Astrocyte of the spinal cord (primary cell): ENCODE data around the gene RBM47.

Source experiments
- DNase-seq: peaks from one replicate; pipeline ENCODE4 v3.0.0; 2011; ENCODE audit warnings: low read depth, low spot score
- H3K4me3 ChIP-seq: 2 replicates; pipeline ENCODE4 v1.5.1; 2011; ENCODE audit warnings: low read depth, mild to moderate bottlenecking, low read length, moderate library complexity
- in situ Hi-C: cut with HindIII; loops from 2 replicates; pipeline ENCODE4 v1.10.0; 2017; ENCODE audit warnings: low sequenced_read_pairs
- TF ChIP-seq, protein P1 (sequence below): IDR thresholded peaks from 2 replicates; pipeline ENCODE4 v1.5.1; 2012; ENCODE audit warnings: low read depth, mild to moderate bottlenecking, low read length, inconsistent platforms

RBM47 gene

DNA sequence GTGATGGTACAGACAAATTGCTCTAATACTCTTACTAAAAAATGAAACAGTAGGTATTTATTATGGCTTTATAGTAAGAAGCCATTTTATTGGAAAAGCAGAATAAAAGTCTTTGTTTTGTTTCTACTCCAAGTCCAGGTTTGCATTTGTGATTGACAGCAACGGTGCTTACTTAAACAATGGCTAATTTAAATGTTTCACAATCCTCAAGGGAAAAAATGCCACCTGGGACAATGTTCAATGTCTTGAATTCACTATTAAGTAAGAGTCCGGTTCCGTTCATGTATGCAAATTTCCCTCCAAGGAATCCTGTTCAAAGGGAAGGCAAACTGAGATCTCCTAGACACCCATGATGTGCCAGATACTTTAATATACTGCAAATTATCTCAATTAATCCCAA lies 123.6 kb downstream of the RBM47 start:
- no peak for DNase-seq
- TF ChIP-seq, protein P1, sequence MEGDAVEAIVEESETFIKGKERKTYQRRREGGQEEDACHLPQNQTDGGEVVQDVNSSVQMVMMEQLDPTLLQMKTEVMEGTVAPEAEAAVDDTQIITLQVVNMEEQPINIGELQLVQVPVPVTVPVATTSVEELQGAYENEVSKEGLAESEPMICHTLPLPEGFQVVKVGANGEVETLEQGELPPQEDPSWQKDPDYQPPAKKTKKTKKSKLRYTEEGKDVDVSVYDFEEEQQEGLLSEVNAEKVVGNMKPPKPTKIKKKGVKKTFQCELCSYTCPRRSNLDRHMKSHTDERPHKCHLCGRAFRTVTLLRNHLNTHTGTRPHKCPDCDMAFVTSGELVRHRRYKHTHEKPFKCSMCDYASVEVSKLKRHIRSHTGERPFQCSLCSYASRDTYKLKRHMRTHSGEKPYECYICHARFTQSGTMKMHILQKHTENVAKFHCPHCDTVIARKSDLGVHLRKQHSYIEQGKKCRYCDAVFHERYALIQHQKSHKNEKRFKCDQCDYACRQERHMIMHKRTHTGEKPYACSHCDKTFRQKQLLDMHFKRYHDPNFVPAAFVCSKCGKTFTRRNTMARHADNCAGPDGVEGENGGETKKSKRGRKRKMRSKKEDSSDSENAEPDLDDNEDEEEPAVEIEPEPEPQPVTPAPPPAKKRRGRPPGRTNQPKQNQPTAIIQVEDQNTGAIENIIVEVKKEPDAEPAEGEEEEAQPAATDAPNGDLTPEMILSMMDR = no peak
- in situ Hi-C loops = no loop called here
- no peak overlapping the region for H3K4me3 ChIP-seq

DNA sequence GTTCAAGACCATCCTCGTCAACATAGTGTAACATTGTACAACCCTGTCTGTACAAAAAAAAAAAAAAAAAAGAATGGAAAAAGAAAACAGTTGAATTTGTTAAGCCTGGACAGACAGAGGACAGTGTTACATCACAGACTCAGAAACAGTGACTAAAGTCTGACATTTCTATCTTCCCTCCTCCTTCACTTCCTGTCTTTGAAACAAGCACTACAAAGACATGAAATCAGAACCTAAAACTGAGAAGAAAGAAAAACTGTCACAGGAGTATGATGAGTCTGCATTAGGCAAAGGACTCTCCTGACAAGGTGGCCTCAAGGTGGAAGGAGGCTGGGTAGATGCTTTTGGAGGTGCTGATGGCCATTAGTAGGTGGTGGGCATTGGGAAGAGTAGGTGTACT lies 126.7 kb downstream of the RBM47 start:
- in situ Hi-C loops = no loop called here
- DNase-seq = no peak
- TF ChIP-seq, protein P1 = no peak
- no peak overlapping the region for H3K4me3 ChIP-seq

DNA sequence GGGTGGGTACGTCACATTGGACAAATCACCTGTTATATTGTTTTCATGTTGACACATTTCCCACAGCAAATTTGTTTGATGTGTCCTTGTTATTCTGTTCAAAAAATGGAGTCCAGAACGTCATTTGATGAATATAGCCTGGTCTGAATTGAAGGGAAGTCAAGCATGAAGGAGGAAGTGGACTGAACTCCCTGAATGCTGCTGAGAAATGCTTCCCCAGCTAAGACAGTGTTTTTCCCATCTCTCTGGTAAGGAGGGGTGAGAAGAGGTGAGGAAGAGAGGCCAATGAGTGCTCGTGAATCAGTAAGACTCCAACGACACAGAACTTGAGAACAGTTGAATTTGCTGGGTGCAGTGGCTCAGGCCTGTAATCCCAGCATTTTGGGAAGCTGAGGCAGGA lies 127.4 kb downstream of the RBM47 start:
- H3K4me3 ChIP-seq = no peak overlapping the region
- in situ Hi-C loops = no loop called here
- TF ChIP-seq, protein P1 = no peak
- no peak for DNase-seq

DNA sequence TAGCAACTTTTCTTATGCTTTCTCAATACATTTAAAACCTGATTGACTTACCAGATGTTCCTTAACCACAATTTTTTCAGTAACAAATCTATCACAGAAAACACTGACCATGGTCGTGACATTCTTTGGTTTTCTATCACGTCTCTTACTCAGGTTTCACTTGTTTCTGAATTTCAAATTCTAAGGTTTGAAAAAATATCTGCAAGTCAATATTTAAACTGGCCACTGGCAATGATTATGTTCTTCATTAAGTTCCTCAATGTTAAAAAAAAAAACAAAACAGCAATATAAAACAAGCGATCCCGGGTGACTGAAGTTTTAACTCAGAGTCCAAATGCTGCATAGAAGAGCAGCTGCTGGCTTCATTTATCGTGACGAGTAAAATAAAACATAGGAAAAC lies 128.9 kb downstream of the RBM47 start:
- TF ChIP-seq, protein P1 = no peak
- H3K4me3 ChIP-seq = no peak overlapping the region
- in situ Hi-C loops = no loop called here
- DNase-seq = no peak

DNA sequence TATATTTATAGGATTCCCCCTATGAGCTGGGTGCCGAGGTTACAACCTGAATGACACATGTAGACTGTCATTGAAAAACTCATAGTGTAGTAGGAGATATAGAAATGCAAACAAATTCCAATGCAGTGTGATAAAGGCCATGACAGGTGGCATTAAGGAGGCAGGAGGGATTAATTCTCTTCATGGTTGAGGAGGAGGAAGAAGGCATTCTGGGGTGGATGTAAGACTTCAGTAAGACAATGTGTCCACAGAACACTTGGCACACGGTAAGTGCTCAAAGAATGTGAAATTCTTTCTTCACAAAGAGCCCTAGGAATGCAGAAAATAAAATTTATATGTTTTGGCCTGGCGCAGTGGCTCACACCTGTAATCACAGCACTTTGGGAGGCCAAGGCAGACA lies 136.5 kb downstream of the RBM47 start:
- in situ Hi-C loops = no loop called here
- no peak for DNase-seq
- H3K4me3 ChIP-seq = no peak overlapping the region
- TF ChIP-seq, protein P1 = no peak

DNA sequence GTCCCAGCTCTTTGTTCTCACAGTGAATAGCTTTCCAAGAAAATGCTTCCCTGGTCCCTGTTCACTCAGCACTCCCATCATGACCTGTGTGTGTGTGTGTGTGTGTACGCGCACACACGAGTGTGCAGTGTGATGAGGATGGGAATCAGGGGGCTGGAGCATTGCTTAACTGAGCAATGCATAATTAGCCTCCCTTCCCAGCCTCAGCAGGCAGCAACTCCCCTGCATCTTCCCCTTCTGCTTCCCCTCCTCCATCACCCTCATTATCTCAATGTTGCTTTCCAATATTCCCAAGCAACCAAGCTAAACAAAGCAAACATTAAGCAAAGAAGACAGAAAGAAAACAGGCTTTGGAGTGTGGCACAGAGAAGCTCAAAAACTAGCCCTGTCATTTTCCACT lies 137.0 kb downstream of the RBM47 start:
- TF ChIP-seq, protein P1 = no peak
- in situ Hi-C loops = no loop called here
- no peak overlapping the region for H3K4me3 ChIP-seq
- no peak for DNase-seq

DNA sequence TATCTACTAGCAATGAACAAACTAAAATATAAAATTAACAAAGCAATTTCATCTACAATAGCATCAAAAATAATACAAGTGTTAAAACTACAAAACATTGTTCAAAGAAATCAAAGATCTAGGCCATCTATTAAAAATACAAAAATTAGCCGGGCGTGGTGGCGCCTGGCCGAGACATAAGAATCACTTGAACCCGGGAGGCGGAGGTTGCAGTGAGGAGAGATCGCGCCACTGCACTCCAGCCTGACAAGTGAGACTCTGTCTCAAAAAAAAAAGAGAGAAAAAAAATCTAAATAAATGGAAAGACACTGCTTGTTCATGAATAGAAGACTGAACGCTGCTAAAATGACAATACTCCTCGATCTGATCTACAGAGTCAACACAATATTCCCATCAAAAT lies 139.2 kb downstream of the RBM47 start:
- in situ Hi-C loops = no loop called here
- no peak overlapping the region for H3K4me3 ChIP-seq
- TF ChIP-seq, protein P1 = no peak
- DNase-seq = no peak
